GM12865 (cell line): ENCODE measurements around the gene TRIM43.
"Not testable (repeated sequence)": the region's sequence is repeated elsewhere in the genome, so short reads cannot be mapped to it uniquely, and the experiment has no call there.

ENCODE experiments used
- DNase-seq: peaks from one replicate; pipeline ENCODE4 v3.0.0; 2010; ENCODE audit warnings: low read depth
- H3K4me3 ChIP-seq: 2 replicates; pipeline ENCODE4 v1.5.1; 2011; ENCODE audit warnings: mild to moderate bottlenecking, low read depth, low read length, control low read depth

TRIM43 gene

GRCh38 chr2:95592973-95593372 lies 1.2 kb downstream of the TRIM43 start:
- not testable (repeated sequence) for H3K4me3 ChIP-seq, DNase-seq

DNA sequence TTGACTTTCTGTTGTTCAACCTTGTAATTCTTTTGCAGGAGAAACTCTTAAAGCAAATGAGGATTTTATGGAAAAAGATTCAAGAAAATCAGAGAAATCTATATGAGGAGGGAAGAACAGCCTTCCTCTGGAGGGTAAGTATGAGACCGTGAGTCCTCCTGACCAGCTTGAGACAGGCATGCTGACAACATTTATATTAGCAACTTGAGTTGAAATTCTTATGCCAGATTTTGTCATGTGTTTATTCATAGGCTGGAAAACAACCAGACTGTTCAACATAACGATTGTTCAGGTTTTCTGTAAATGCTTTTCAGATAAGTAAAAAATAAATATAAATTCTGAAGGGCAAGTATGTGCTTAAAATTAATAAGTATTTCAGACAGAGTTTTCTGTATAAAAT lies 3.2 kb downstream of the TRIM43 start:
- H3K4me3 ChIP-seq, DNase-seq: not testable (repeated sequence)

DNA sequence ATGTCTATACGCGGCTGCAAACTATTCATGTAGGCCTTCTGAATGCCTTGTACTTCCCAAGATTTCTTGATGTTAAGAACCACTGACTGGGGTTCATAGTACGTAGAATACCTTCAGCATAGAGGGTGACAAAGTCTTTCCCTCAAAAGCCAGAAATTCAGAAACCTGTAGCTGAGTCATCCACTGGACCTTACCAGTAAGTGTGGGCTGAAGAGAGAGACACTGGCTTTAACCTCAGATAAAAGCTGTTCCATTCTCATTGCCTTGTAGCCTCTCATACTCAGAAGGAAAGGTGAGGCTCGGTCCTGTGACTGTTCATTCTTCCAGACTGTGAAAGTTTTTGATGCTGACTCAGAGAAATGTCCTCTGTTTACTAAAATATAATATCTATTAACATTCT lies 9.5 kb downstream of the TRIM43 start:
- DNase-seq, H3K4me3 ChIP-seq: not testable (repeated sequence)

DNA sequence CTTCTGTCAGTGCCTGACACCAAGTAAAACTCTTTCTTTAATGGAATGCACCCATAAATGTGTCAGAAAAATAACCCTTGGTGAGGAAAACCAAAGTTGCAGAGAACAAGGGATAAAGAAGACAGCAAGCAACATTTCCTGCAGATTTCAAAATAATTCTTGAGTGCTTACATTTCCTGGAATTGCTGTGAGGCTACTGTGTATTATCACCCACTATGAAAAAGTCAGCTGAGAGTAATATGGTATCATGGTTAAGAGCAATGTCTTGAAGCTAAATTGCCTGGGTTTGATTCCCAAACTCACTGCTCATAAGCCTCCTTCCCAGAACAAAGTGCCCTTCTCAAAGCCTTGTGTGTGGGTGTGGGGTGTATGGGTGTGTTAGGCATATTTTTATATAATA lies 10.3 kb downstream of the TRIM43 start:
- not testable (repeated sequence) for DNase-seq

DNA sequence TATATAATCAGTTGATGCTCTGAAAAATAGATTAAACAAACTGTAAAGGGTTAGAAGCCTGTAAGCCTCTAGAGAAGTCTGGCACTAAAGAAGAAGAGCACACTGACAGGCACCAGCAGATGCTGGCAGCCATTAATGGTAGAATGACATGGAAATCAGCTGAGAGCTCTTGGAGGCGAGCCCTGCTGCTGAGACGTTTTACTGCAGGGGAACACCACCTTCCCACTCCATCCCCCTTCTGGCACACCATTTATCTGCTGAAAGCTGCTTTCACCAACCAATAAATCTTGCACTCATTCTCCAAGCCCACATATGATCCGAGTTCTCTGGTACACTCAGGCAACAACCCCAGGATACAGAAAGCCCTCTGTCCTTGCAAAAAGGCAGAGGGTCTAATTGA lies 16.6 kb downstream of the TRIM43 start:
- not testable (repeated sequence) for DNase-seq, H3K4me3 ChIP-seq

More for the DNA sequence above, 10.3 kb downstream of the TRIM43 start:
- not testable (repeated sequence) for H3K4me3 ChIP-seq

GRCh38 chr2:95609764-95610163 lies 18.0 kb downstream of the TRIM43 start:
- not testable (repeated sequence) for H3K4me3 ChIP-seq, DNase-seq

GRCh38 chr2:95613048-95613447 lies 21.2 kb downstream of the TRIM43 start:
- not testable (repeated sequence) for H3K4me3 ChIP-seq, DNase-seq

DNA sequence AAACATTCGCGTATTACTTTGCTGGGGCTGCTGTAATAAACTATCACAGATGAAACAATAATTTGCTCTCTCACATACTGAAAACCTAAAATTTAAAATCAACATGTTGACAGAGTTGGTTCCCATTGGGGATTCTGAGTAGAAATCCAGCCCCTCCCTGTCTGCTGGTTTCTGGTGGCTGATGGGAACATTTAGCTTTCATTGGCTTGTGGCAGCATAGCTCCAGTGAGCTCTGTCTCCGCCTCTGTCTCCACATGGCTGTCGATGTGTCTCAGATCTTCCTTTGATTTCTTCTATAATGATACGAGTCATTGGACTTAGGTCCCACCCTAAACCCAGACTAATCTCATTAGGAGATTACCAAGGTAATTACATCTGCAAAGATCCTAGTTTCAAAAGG lies 30.9 kb downstream of the TRIM43 start:
- DNase-seq, H3K4me3 ChIP-seq: not testable (repeated sequence)

DNA sequence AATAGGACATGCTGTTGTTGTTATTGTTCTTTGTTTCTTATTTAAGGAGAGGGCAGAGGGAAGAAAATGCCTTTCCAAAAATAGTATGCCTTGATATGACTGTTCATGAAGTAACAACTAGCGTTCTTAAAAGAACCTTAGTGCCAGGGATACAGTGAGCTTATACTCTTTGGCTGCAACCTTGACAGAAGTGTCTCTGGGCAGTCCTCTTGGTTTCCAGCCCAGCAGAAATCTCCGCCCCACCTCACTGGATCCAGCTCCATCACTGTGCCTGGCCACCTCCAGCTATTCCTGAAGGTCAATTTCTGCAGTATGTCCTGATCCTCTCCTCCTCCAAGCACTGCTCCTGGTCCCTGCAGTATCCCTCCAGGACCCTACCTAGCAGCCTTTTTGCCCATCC lies 39.2 kb downstream of the TRIM43 start:
- DNase-seq, H3K4me3 ChIP-seq: not testable (repeated sequence)

DNA sequence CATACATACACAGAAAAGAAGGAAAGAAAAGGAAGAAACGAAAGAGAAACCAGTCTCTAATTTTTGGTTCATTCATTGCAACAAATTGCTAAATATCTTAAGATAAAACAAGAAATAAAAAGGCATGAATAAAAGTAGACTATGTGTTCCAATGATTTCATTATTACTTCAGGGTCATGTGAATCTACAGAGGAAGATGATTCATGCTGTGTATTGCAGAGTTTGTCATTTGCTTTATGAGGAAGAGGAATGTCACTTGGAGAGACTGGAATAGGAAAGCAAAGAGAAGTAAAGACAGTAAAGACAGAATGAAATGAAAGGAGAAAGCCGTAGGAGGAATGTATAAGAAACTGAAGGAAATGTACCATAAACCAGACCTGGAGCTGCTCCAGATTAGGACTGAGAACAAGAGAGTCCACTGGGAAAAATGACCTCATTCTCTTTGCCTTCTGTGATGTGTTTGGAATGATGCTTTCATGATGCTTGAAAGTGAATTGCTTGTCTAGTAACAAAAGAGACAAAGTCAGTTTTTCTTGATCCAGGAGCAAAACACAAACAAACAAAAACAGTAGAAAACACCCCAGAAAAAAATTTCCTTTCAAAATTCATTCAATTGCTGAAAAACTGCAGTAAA lies 41.9 kb downstream of the TRIM43 start:
- not testable (repeated sequence) for H3K4me3 ChIP-seq, DNase-seq

DNA sequence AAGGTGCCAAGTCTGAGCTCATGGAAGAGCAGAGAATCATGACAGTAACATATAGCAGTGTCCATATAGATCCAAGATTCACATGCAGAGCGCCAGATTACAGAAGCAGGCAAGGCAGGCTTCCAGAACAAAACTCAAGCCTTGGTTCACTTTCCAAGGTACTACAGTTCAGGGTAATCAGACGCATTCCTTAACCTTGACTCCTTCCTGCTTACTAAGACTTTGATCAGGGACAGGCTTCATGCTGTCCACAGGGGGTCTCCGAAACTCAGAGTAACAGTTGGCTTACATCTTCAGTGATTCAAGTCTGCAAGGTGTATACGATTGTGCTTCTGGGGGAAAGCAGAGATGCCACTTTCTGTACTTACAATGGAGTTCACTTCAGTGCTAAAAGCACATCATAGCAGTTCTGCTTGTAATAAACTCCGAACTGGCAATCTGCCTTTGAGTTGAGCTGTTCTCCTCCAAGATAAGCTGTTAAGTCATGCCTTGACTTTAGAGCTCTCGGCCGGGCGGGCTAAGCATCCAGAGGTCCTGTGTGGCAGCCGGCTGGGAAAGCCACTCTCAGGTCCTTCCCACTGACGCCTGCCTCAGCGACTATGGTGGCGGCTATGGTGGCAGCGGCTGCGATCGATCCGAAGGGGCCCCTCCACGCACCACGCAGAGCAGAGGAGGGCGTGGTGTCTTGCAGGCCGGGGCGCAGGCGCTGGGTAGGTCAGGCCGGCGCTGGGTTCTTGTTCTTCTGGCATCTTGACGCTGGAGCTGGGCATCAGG lies 48.9 kb downstream of the TRIM43 start:
- DNase-seq, H3K4me3 ChIP-seq: not testable (repeated sequence)

DNA sequence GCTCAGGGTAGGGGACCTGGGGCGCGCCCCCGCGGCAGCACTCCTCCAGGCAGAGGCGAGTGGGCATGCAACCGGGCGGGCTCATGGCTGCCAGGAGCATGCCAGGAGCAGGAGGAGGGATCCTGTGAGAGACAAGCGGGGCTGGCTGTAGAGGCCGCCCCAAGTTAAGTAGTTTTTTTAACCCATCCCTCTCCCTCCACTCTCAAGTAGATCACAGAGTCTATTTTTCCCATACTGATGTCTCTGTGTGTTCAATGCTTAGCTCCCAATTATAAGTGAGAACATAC lies 49.4 kb downstream of the TRIM43 start:
- DNase-seq = not testable (repeated sequence)

DNA sequence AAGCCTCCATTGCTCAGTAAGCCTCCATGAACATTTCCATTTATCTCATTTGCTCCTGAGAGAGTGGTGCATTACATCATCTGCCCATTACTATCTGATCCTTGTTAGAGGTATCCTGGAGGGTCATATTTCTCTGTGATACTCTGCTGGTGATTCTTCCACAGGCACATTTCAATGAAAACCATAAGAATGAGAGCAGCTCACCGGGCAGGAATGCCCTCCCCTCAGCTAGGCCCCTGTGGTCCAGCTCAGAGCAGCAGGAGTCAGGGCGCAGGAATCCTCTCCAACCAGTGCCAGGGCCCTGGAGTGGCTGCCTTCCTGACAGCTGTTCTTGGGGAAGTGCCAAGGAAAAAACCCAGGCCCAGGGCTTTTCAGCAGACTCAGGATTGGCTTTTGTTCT lies 50.0 kb downstream of the TRIM43 start:
- not testable (repeated sequence) for H3K4me3 ChIP-seq, DNase-seq

More for the DNA sequence above, 49.4 kb downstream of the TRIM43 start:
- H3K4me3 ChIP-seq = not testable (repeated sequence)

DNA sequence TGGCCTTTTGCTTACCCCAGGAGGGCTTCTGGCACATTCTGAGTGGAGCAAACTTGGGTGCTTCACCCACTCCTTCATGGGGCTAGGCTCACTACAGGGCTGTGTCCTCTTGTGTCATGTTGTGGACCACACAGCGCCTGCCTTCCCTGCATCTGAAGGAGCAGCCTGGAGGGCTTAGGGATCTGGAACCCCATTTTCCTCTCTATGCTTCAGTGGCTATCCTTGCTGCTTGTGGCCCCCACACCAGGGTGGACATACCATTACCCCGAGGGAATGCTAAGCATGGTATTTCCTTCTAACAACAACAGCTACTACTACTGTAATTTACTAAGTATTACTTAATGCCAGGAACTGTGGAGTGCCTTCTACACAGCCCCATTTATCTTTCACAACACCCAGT lies 50.6 kb downstream of the TRIM43 start:
- not testable (repeated sequence) for H3K4me3 ChIP-seq

DNA sequence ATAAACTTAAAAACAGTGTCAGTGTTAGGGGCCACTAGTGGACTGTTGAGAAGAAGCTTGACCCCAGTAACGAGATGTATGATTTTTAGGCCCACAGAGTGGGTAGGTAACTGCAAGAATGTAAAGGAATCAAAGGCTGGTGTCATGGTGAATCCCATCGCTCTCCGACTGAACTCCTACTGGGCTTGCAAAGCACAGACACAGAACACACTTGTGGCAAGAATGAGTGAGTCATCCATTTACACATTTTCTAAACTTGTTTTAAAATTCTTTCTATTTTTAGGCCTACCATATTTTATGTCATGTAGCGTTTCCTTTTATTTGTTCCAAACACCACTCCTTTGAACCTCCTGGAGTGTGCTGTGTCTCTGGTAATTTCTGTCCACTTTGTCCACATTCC lies 51.1 kb downstream of the TRIM43 start:
- not testable (repeated sequence) for DNase-seq, H3K4me3 ChIP-seq

More for the DNA sequence above, 50.6 kb downstream of the TRIM43 start:
- DNase-seq = not testable (repeated sequence)

GRCh38 chr2:95645312-95645711 lies 53.5 kb downstream of the TRIM43 start:
- not testable (repeated sequence) for DNase-seq, H3K4me3 ChIP-seq

- DNase-seq, H3K4me3 ChIP-seq: not testable (repeated sequence)
These were observed 54.6 kb downstream of the TRIM43 start for GRCh38 chr2:95646274-95646994.

- DNase-seq, H3K4me3 ChIP-seq: not testable (repeated sequence)
These were observed 57.2 kb downstream of the TRIM43 start for GRCh38 chr2:95648894-95649544.
